HG02885 (cell line): ENCODE results near the gene ST6GALNAC3.

Experiments
- ATAC-seq: cut with Tn5 transposase; IDR thresholded peaks from one replicate; pipeline ENCODE4 v1.9.1; 2021; ENCODE audit warnings: mild to moderate bottlenecking; ENCODE audit not compliant: unreplicated experiment, poor library complexity

ST6GALNAC3 gene

DNA sequence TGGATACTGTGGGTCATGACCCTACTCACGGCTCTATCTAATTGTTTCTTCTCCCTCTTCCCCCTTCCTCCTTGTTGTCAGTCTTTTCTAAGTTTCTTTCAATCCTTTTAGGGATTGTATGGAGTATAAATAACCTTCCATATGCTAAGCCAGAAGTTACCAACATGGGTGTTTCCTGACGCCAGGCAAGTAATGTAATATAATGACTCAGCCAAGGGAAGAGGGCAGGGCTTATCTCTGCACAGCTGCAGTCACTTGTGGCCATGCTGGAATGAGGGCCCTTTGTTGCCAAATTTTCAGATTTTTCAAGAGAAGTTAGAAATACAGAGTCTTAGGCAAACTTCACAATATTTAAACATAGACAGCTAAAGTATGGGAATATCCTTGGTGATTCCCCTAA, 194.6 kb downstream of the ST6GALNAC3 start:
- ATAC-seq, result no peak

DNA sequence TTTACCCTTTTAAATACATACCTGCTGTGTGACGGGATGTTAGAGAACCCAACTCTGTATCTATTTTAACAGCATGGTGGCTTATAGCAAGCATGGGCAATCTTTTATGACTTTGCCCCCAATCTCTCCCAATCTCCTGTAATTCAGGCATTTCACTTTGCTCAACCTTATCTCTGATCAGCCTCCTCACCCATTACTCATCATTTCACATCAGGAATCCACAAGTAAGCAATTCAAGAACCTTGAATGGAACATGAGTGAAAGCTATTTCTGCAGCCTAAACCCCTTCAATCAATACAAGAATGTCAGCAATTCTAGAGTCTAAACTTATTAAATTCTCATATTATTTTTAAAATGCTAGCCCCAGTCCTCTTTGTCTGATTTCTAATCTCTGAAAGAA, 199.8 kb downstream of the ST6GALNAC3 start:
- ATAC-seq, result no peak

DNA sequence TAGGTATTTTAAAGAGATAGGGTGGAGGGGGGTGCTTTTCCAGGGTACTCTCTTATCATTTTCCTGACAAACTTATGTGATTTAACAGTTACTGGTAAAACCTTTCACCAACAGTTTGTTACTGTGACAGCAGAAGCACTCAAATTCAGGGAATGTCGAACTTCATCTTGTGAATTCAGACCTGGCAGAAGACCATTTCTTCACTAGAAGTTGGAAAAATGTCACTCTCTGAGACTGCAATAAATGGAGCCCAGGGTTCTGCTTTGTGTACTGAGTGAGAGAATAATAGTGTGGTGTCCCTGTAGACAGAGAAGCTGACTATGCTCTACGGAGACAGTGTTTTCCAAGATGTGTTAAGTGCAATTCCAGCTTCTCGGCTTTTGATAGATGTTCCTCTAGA, 200.2 kb downstream of the ST6GALNAC3 start:
- no peak for ATAC-seq

- ATAC-seq, result no peak
These were observed 204.2 kb downstream of the ST6GALNAC3 start for GRCh38 chr1:76278711-76279100.

DNA sequence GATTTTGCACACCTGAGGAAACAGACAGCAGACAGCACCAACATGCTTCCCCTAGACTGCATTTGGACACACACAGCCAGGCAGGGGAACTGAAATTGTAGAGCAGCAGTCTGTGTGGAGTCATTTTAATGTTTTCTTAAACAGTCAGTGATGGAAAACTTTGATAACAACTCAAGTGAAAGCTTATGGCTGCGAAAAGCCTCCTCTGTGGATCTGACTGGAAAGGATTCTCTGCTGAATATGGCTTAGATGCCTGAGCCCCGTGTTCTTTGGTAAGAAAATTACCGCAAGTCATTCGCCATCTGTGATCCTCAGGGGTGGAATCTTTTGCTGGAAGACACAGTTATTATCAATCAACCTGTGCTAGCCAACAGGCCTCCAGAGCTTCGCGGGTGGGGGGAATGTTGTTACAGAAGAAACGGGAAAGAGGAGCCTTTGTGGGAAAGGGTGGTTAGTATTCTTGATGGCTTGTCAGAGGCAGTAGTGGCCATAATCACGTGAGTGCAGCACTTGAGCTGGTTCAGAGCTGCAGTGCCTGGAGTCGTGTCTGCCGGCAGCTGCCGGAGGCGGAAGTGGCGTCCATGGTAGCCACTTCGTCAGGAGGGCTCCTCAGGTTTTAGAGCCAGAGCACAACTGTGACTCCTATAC, 204.7 kb downstream of the ST6GALNAC3 start:
- ATAC-seq, result no peak

DNA sequence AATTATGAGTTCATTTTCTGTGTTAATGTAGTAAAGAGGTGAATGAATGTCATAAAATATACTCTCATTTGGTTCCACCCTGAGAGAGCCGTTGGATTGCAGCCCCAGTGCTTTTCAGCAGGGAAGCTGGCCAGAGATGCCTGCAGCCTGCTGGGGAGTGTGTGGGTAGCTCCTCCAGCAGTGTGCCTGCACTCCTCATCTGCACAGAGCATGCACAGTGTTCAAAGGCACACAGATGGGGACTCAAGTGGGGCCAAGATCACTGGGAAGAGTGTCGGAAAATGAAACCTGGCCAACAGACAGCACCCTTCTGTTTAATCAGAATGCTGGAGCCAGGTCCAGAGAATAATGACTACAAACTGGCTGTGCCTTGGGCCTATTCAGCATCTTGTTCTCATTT, 206.8 kb downstream of the ST6GALNAC3 start:
- no peak for ATAC-seq

DNA sequence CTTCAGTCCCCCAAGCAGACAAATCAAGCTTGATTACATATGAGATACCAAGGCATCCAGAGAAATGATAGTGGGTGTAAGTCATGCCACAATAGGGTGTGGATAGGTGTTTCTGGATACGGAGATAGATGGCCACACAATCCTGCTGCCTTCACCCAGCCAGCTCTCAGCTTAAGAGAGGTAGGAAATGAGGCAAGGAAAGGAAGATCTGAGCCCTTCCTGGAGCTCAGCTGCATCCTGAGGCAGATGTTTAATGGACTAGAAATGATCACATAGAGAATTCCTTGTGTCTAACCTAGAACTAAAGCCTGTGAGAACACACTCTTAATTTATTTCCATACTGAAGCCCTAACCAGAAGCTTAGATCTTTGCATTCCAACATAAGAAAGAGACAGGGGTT, 210.3 kb downstream of the ST6GALNAC3 start:
- no peak for ATAC-seq

GRCh38 chr1:76285578-76286135, 211.1 kb downstream of the ST6GALNAC3 start:
- ATAC-seq, result no peak

- ATAC-seq, result no peak
These were observed 213.4 kb downstream of the ST6GALNAC3 start for GRCh38 chr1:76287917-76288316.

DNA sequence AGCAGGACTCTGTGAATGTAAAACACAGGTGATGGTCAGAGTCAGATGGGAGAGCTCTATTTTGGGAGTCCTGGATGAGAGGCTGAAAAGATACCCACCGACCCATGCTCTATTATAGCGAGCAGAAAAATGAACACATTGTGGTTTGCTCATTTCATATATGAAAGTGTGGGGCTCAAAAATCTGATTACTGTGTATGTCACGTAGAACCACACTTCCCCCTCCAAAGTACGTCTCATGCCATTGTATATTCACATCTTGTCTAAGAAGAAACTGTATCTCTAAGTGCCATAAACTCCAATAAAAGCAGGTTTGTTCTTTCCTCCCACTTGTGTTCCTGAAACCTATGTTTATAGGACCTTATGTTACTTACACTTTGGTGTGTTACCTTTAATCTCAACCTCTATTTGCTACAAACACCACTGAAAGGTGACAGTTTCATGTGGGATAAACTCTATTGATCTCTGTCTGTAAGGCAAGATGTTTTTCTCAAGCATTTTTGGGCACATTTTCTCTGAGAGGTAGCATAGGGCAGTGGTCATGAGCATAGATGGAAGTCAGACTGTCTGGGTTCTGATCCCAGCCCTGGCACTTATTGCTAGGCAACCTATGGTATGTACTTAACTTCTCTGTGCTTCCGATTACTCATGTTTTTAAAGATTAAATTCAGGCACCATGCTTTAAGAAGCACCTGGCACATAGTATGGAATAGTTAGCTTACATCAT, 214.4 kb downstream of the ST6GALNAC3 start:
- no peak for ATAC-seq

DNA sequence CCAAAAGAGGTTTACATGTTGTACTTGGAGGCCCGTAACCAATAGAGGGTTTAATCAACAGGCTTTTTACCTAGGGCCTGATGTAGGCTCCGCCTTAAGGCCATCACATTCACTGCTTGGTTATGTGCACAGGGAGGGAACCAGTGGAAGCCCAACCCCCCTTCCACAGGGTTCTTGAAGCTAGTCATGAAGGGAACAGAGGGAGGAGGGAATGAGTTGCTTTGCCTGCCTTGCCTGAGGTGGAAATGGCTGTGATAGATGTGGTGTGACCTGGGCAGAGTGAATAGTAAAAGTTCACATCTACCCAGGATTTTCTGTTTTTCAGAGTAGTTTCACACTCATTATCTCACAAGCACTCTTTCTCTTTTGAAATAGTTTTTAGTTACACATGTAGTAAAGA, 215.1 kb downstream of the ST6GALNAC3 start:
- no peak for ATAC-seq

GRCh38 chr1:76290271-76290670, 215.7 kb downstream of the ST6GALNAC3 start:
- no peak for ATAC-seq

DNA sequence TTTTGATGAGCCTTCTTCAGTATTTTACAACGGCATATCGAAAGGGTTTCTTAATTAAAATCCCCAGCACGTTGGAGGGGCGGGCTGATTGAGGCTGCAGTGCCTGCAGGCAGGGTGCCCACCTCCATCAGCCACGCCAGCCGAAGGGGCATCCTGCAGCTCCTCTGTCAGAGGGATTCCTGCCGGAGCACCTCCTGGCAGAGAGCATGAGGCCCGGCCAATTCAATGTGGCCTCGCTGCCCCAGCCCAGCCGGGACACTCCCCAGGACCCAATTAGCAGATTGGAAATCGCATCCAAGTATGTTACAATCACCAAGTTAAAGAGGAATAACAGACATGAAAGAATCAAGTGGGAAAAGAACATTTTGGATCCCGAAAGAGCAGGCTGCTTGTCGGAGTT, 216.6 kb downstream of the ST6GALNAC3 start:
- ATAC-seq, result no peak

- ATAC-seq, result no peak
These were observed 217.2 kb downstream of the ST6GALNAC3 start for GRCh38 chr1:76291737-76292136.

GRCh38 chr1:76292418-76293184, 218.1 kb downstream of the ST6GALNAC3 start:
- ATAC-seq, result no peak

- no peak for ATAC-seq
These were observed 219.3 kb downstream of the ST6GALNAC3 start for GRCh38 chr1:76293831-76294230.

DNA sequence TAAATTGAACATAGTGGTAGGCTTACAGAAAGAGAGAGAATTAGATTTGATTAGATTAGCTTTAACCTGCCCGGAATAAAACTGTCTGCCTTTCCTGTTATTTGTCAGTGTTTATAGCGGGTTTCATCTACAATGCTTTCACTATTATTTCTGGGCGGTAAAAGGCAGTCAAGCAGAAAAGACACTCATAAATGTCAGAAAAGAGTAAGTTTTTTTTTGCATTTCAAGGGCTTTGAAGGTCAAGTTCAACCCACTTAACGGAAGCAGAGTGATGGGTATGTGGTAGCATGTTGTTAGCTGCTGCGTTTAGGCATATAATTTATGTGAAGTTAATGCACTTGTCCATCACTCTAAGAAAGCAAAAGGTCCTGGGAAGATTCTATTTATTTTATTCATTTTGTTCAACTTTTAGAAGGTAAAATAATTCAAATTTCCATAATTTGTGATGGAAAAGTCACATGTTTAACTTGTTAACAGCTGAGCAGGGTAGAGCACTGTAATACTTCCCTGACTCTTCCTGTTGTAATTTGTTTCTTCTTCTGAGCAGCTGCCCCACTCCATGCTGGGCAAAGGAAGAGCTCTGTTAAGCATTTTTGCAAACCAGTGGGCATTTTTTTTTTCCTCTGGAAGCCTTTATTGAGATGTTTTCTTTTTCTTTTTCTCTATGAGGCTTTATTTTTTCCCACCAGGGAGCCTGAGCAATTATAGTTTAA, 220.1 kb downstream of the ST6GALNAC3 start:
- ATAC-seq, result peak; percentile 92

- no peak for ATAC-seq
These were observed 223.9 kb downstream of the ST6GALNAC3 start for GRCh38 chr1:76298399-76298798.

GRCh38 chr1:76299036-76299435, 224.5 kb downstream of the ST6GALNAC3 start:
- no peak for ATAC-seq

DNA sequence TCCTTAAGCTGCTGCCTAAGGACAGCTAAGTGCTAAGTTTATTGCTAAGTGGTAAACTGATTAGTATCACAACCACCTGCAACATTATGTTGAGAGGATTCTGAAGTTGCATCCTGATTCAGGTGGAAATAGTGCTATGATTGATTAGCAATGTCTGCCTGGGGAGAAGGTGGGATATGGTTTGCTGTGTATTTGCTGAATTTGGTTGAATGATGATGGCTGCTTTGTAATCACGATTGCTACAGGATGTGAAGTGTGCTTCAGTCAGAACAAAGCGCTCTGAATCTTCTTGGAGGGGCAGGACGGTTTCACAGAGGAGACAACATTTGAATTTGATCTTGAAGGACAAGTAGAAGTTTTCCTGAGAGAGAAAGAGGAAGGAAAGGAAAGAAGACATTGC, 226.0 kb downstream of the ST6GALNAC3 start:
- ATAC-seq, result no peak
